ENCODE data around the gene COLEC12. TPM values are rescaled to one million over a fixed set of nuclear protein-coding genes. Genes with fewer than 3 reads are reported as not detected.

COLEC12 gene
- total RNA-seq, 4 donors from 2014 or later: 8.3 to 22.2 (median 21.4) TPM

GRCh38 chr18:390741-391478 is 109.6 kb downstream of the COLEC12 start:
- no peak for DNase-seq (ENCODE audit: low spot score in 2 of 2)
- H3K27me3 ChIP-seq: no peaks in the 10 kb centered on the region
- H3K4me3 ChIP-seq: no peak overlapping the region
- TF ChIP-seq CTCF (IDR thresholded peaks at IDR 0.05) (no peak), EP300 (IDR thresholded peaks at IDR 0.05) (no peak), POLR2A (IDR thresholded peaks at IDR 0.05) (no peak)
- no peak overlapping the region for H3K27ac ChIP-seq
- H3K36me3 ChIP-seq: no peaks in the 10 kb centered on the region
- WGBS, 2 donors: 85 to 91% methylated on average over 13 of the region's 13 CpGs
- H3K9me3 ChIP-seq: no peaks in the 10 kb centered on the region
- peaks cover 0 to 19% (median 1%) of the 10 kb centered on the region in 4 donors for H3K4me1 ChIP-seq

- Histone ChIP-seq H3K9me3 (no peaks in the 10 kb centered on the region), H3K27me3 (no peaks in the 10 kb centered on the region), H3K4me3 (no peak overlapping the region), H3K36me3 (no peaks in the 10 kb centered on the region), H3K4me1 (peaks cover 0 to 8% (median 0%) of the 10 kb centered on the region in 4 donors), H3K27ac (no peak overlapping the region)
- DNase-seq (ENCODE audit: low spot score in 2 of 2): no peak
- no peak for TF ChIP-seq POLR2A (IDR thresholded peaks at IDR 0.05)
- no peak for TF ChIP-seq EP300 (IDR thresholded peaks at IDR 0.05)
- no peak for TF ChIP-seq CTCF (IDR thresholded peaks at IDR 0.05)
- WGBS, 2 donors: 75% methylated on average over 7 of the region's 7 CpGs
These were observed 110.7 kb downstream of the COLEC12 start for GRCh38 chr18:389658-390357.

- Histone ChIP-seq H3K36me3 (no peaks in the 10 kb centered on the region), H3K4me1 (peaks cover 0 to 4% (median 0%) of the 10 kb centered on the region in 4 donors), H3K27me3 (no peaks in the 10 kb centered on the region), H3K27ac (no peak overlapping the region), H3K9me3 (no peaks in the 10 kb centered on the region), H3K4me3 (no peak overlapping the region)
- no peak for DNase-seq (ENCODE audit: low spot score in 2 of 2)
- TF ChIP-seq EP300 (IDR thresholded peaks at IDR 0.05): no peak
- TF ChIP-seq POLR2A (IDR thresholded peaks at IDR 0.05): no peak
- TF ChIP-seq CTCF (IDR thresholded peaks at IDR 0.05): no peak
- WGBS, 2 donors: 90 to 95% methylated on average over 5 of the region's 5 CpGs
These were observed 112.3 kb downstream of the COLEC12 start for GRCh38 chr18:388200-388599.

- TF ChIP-seq EP300 (IDR thresholded peaks at IDR 0.05): no peak
- 75 to 81% methylated on average over 6 of the region's 6 CpGs for WGBS, 2 donors
These were observed 113.5 kb downstream of the COLEC12 start for GRCh38 chr18:386994-387393.

GRCh38 chr18:384897-385296 is 115.6 kb downstream of the COLEC12 start:
- no peaks in the 10 kb centered on the region for H3K4me1 ChIP-seq
- H3K36me3 ChIP-seq: no peaks in the 10 kb centered on the region
- DNase-seq (ENCODE audit: low spot score in 2 of 2): no peak
- no peaks in the 10 kb centered on the region for H3K9me3 ChIP-seq
- TF ChIP-seq POLR2A (IDR thresholded peaks at IDR 0.05): no peak
- 28 to 64% methylated on average over 2 of the region's 2 CpGs for WGBS, 2 donors
- no peak overlapping the region for H3K4me3 ChIP-seq
- no peak overlapping the region for H3K27ac ChIP-seq
- no peaks in the 10 kb centered on the region for H3K27me3 ChIP-seq

More at GRCh38 chr18:386994-387393, 113.5 kb downstream of the COLEC12 start:
- DNase-seq (ENCODE audit: low spot score in 2 of 2): no peak
- H3K36me3 ChIP-seq: no peaks in the 10 kb centered on the region
- H3K27ac ChIP-seq: no peak overlapping the region
- no peaks in the 10 kb centered on the region for H3K4me1 ChIP-seq
- H3K4me3 ChIP-seq: no peak overlapping the region
- no peaks in the 10 kb centered on the region for H3K27me3 ChIP-seq
- H3K9me3 ChIP-seq: no peaks in the 10 kb centered on the region

- TF ChIP-seq CTCF (IDR thresholded peaks at IDR 0.05) (no peak), POLR2A (IDR thresholded peaks at IDR 0.05) (no peak), EP300 (IDR thresholded peaks at IDR 0.05) (no peak)
- no peak for DNase-seq (ENCODE audit: low spot score in 2 of 2)
- Histone ChIP-seq H3K36me3 (no peaks in the 10 kb centered on the region), H3K27me3 (no peaks in the 10 kb centered on the region), H3K9me3 (no peaks in the 10 kb centered on the region), H3K4me3 (no peak overlapping the region), H3K4me1 (peaks cover 0 to 6% (median under 1%) of the 10 kb centered on the region in 4 donors), H3K27ac (no peak overlapping the region)
- WGBS, 2 donors: 89 to 91% methylated on average over 3 of the region's 3 CpGs
These were observed 117.4 kb downstream of the COLEC12 start for GRCh38 chr18:383135-383534.
